ENCODE measurements around the gene MPC1L.

The MPC1L gene

DNA sequence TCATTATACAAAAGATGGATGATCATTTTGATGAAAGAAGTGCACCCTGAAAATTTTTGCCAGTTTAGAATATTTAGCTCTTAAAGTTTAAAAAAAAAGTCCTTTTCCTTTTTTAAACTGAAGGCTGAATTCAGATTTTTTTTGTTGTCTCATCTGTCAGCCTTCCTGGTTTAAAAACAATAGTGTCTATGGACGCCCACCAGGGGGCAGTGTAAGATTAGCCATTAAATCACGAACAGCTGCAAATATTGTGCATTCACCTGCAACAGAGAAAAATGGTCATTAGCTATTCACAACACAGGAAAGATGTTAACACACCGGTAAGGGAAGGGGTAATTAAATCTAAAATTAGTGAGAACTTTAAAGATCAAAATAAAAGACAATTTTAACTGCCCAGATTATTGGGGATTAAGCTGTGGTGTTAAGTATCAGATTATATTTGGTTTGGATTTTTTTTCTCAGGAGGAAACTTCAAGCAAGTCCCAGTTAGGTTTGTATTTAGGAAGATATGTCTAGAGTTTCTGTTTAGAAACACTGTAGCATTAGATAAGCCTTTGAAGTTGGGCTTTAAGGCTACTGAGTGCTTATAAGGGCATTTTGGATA is 28.5 kb downstream of the MPC1L start:
- H3K4me3 ChIP-seq (ENCODE audit: low read length): no peak overlapping the region
- TF ChIP-seq, protein P1, sequence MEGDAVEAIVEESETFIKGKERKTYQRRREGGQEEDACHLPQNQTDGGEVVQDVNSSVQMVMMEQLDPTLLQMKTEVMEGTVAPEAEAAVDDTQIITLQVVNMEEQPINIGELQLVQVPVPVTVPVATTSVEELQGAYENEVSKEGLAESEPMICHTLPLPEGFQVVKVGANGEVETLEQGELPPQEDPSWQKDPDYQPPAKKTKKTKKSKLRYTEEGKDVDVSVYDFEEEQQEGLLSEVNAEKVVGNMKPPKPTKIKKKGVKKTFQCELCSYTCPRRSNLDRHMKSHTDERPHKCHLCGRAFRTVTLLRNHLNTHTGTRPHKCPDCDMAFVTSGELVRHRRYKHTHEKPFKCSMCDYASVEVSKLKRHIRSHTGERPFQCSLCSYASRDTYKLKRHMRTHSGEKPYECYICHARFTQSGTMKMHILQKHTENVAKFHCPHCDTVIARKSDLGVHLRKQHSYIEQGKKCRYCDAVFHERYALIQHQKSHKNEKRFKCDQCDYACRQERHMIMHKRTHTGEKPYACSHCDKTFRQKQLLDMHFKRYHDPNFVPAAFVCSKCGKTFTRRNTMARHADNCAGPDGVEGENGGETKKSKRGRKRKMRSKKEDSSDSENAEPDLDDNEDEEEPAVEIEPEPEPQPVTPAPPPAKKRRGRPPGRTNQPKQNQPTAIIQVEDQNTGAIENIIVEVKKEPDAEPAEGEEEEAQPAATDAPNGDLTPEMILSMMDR (conservative IDR thresholded peaks at IDR 0.05; ENCODE audit: low read depth, low read length): peak; percentile 73
- peak; percentile 28 for DNase-seq (ENCODE audit: low read depth)

DNA sequence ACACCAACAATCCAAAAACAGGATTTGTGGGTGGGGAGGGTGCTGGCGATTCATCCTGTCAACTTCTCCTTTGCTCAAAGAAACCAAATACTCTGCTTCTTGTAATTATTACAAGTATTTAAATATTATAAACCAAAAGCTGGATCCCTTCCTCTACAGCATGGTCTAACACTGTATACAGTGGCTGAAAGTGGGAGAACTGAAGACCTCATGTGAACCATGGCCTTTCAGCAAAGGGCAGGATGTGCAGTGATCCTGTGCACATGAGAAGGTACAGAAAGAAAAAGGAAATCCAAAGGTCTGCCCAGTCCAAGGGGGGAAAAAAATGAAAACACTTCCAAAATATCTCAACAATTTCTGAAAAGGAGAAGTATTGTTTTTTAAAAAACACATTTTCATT is 29.4 kb downstream of the MPC1L start:
- H3K4me3 ChIP-seq (ENCODE audit: low read length): no peak overlapping the region
- DNase-seq (ENCODE audit: low read depth): no peak
- TF ChIP-seq, protein P1 (conservative IDR thresholded peaks at IDR 0.05; ENCODE audit: low read depth, low read length): no peak

DNA sequence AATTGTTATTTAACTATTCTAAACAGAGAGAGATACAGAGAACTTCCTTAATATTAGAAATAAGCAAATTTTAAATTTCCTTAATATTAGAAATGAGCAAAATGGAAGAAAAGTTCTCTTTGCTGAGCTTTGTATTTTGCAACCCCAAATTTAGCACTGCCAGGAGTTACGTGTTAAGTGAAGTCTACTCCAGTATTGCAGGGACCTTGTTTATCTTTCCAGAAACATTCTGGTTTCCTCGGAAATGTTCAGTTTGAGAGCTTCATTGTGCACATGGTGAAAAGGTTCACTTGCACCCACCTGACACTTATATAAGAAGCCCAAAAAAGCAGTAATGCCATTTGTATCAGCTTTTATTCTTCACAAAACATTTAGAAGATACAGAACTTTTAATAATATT is 30.3 kb downstream of the MPC1L start:
- H3K4me3 ChIP-seq (ENCODE audit: low read length): no peak overlapping the region
- no peak for DNase-seq (ENCODE audit: low read depth)
- TF ChIP-seq, protein P1 (conservative IDR thresholded peaks at IDR 0.05; ENCODE audit: low read depth, low read length): no peak

DNA sequence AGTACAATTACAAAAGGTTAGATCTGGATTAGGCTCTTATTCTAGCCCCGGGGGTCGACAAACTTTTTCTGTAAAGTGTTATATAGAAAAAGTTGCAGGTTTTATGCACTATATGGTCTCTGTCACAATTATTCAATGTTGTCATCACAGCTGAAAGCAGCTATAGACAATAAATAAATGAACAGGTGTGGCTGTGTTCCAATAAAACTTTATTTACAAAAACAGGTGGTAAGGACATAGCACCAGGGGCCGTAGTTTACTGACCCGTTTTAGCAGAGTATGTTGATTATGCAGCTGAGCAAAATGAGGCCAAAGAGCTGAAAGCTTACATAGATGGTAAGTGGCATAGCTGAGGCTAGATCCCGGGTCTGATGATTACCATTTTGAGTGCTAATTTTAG is 37.2 kb downstream of the MPC1L start:
- no peak for DNase-seq (ENCODE audit: low read depth)
- H3K4me3 ChIP-seq (ENCODE audit: low read length): no peak overlapping the region
- TF ChIP-seq, protein P1 (conservative IDR thresholded peaks at IDR 0.05; ENCODE audit: low read depth, low read length): no peak

DNA sequence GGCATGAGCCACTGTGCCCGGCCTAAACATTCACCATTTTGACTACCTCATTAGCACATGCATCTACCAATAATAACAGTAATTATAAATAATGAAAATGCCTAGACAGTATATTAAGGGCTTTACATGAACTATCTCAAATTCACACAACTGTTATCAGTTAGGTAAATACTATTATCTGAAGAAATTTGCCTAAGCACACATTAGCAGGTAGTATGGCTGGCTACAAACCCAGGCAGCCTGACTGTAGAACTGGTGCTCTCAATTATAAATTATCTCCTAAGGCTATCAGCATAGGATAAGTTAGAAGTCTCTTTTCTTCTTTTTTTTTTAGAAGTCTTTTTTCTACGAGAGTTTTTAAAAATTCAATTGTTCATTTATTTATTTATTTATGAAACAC is 38.3 kb downstream of the MPC1L start:
- TF ChIP-seq, protein P1 (conservative IDR thresholded peaks at IDR 0.05; ENCODE audit: low read depth, low read length): no peak
- H3K4me3 ChIP-seq (ENCODE audit: low read length): no peak overlapping the region
- no peak for DNase-seq (ENCODE audit: low read depth)

DNA sequence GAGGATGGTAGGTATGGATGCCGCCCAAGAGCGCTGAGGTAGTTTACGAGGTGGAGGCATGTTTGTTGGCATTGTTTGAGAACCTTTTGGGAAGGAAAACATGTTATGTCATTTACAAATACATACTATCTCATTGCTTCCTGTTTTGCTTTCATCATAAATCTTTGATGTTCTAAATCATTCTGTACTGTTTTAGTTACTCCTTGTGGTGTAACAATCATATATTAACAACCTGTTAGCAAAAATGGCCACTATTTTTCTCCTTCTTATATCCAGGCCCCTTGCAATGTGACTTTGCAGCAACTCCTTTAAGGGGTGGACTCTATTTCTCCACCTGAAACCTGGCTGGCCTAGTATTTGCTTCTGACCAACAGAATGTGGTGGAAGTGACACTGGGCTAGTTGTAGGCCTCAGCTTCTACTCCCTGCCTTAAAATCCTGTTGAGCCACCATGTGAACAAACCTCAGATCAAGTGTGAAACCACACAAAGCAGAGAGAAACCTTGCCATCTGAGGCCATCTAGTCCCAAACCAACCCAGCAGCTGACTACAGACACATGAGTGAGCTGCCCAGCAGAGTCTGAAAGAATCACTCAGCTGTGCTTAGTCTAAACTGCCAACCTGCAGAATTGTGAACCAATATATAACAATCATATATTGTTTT is 40.0 kb downstream of the MPC1L start:
- TF ChIP-seq, protein P1 (conservative IDR thresholded peaks at IDR 0.05; ENCODE audit: low read depth, low read length): no peak
- DNase-seq (ENCODE audit: low read depth): no peak
- no peak overlapping the region for H3K4me3 ChIP-seq (ENCODE audit: low read length)
